HepG2 (cell line): Measurements from ENCODE around the gene TMEM186. TPM values are rescaled to one million over a fixed set of nuclear protein-coding genes. Genes with fewer than 3 reads are reported as not detected.

Experiments
- BRD4 ChIP-seq: sonication (generic); formaldehyde crosslinking; IDR thresholded peaks from 2 replicates; pipeline ENCODE4 v1.4.0; 2020; ENCODE audit warnings: missing genetic modification reagents
- CHCHD3 ChIP-seq: sonication (generic); formaldehyde crosslinking; IDR thresholded peaks from 2 replicates; pipeline ENCODE4 v1.8.0; 2022; ENCODE audit warnings: mild to moderate bottlenecking, missing genetic modification reagents, moderate library complexity
- ESRRA ChIP-seq: sonication (generic); formaldehyde crosslinking; IDR thresholded peaks from 2 replicates; pipeline ENCODE4 v1.5.1; 2020; ENCODE audit warnings: mild to moderate bottlenecking, low read depth, missing genetic modification reagents
- IKZF1 ChIP-seq: fragments of 450-650 bp; IDR thresholded peaks from 2 replicates; pipeline ENCODE4 v1.7.1; 2016
- IRF9 ChIP-seq: sonication (generic); formaldehyde crosslinking; IDR thresholded peaks from 2 replicates; pipeline ENCODE4 v1.8.0; 2022; ENCODE audit warnings: missing genetic modification reagents, mild to moderate bottlenecking, borderline replicate concordance
- PRDM10 ChIP-seq: sonication (generic); formaldehyde crosslinking; IDR thresholded peaks from 2 replicates; pipeline ENCODE4 v1.4.0; 2020; ENCODE audit warnings: low read depth, missing genetic modification reagents
- REPIN1 ChIP-seq: sonication (generic); formaldehyde crosslinking; IDR thresholded peaks from 2 replicates; pipeline ENCODE4 v1.8.0; 2022; ENCODE audit warnings: missing genetic modification reagents, low read depth, mild to moderate bottlenecking, borderline replicate concordance
- STAG1 ChIP-seq: sonication (generic); formaldehyde crosslinking; IDR thresholded peaks from 2 replicates; pipeline ENCODE4 v1.4.0; 2020; ENCODE audit warnings: missing genetic modification reagents
- ZBTB4 ChIP-seq: sonication (generic); formaldehyde crosslinking; IDR thresholded peaks from 2 replicates; pipeline ENCODE4 v1.4.0; 2020; ENCODE audit warnings: missing genetic modification reagents, mild to moderate bottlenecking, borderline replicate concordance
- ZFP91 ChIP-seq: sonication (generic); formaldehyde crosslinking; IDR thresholded peaks from 2 replicates; pipeline ENCODE4 v1.9.0; 2022; ENCODE audit warnings: missing genetic modification reagents, mild to moderate bottlenecking, borderline replicate concordance
- ZNF589 ChIP-seq: sonication (generic); formaldehyde crosslinking; conservative IDR thresholded peaks from 2 replicates; pipeline ENCODE4 v1.8.0; 2022; ENCODE audit warnings: mild to moderate bottlenecking, moderate library complexity, missing genetic modification reagents
- ZNF639 ChIP-seq: conservative IDR thresholded peaks from 2 replicates; pipeline ENCODE4 v1.6.1; 2018; ENCODE audit warnings: missing genetic modification reagents
- ZNF660 ChIP-seq: sonication (generic); formaldehyde crosslinking; IDR thresholded peaks from 2 replicates; pipeline ENCODE4 v1.5.1; 2020; ENCODE audit warnings: mild to moderate bottlenecking, low read depth, missing genetic modification reagents, borderline replicate concordance
- polyA plus RNA-seq, 8 experiments: library from polyadenylated mRNA; depleted of rRNA in 3 of 8; stranded (reverse) in 7 of 8; unstranded in 1 of 8; fragments of >200 nt; fragmentation: Illumina TruSeq in 4 of 8; extraction: Trizol in 4 of 8; gene quantifications; 2 replicates each; pipeline versions ENCODE4 v1.2.1 to v1.2.3, GENCODE V29; 2011 to 2016; ENCODE audit warnings: low read depth in 4 of 8, missing spikeins in 1 of 8, mixed read lengths in 1 of 8; ENCODE audit not compliant: insufficient read depth in 1 of 8
- total RNA-seq, 5 experiments: library from RNA; depleted of rRNA; stranded (reverse); fragments of >200 nt; fragmentation: Illumina TruSeq; extraction: Trizol; gene quantifications; 2 replicates each; pipeline ENCODE4 v1.2.3, GENCODE V29; 2016; ENCODE audit warnings: low read depth in 1 of 5

The TMEM186 gene
- total and polyA plus RNA-seq, 2 of the 13 experiments (the other 11 are each of a cell fraction or from before 2014, with no cell fraction given): 16.2 to 19.3 TPM

- peak; percentile 98 for TF ChIP-seq ZFP91 (CRISPR knock-in tag)
- peak; percentile 96 for TF ChIP-seq ZBTB4 (CRISPR knock-in tag)
- TF ChIP-seq ZNF660 (CRISPR knock-in tag): peak; percentile 37; the same call in 1 of the 2 replicates
- TF ChIP-seq ESRRA (CRISPR knock-in tag): peak; percentile 92
- TF ChIP-seq IRF9 (CRISPR knock-in tag): peak; percentile 99
- peak; percentile 91 for TF ChIP-seq ZNF639 (CRISPR knock-in tag)
- peak; percentile 89 for TF ChIP-seq PRDM10 (CRISPR knock-in tag)
- peak; percentile 15 for TF ChIP-seq STAG1 (CRISPR knock-in tag)
- TF ChIP-seq CHCHD3: peak; percentile 96
- TF ChIP-seq BRD4 (CRISPR knock-in tag): peak; percentile 99
- peak; percentile 84 for TF ChIP-seq ZNF589
- no peak for TF ChIP-seq IKZF1
- TF ChIP-seq REPIN1 (CRISPR knock-in tag): peak; percentile 99
Measured at GRCh38 chr16:8797364-8798173, at the start of gene TMEM186, which contains the start of gene PMM2 (continued).
